Chondrocyte (in vitro differentiated cells): ENCODE results near the gene RASA1. TPM values are rescaled to one million over a fixed set of nuclear protein-coding genes. Genes with fewer than 3 reads are reported as not detected.

Experiments used
- DNase-seq: peaks from one replicate; pipeline ENCODE4 v3.0.0; 2021; ENCODE audit warnings: mixed read lengths, low spot score
- H3K27ac Mint-ChIP-seq: one replicate; pipeline ENCODE4 v1.8.0; 2021; ENCODE audit warnings: mild to moderate bottlenecking, moderate library complexity, mixed read lengths; ENCODE audit not compliant: unreplicated experiment
- H3K27me3 Mint-ChIP-seq: 2 replicates; pipeline ENCODE4 v1.8.0; 2021; ENCODE audit warnings: low read depth, mixed read lengths
- H3K36me3 Mint-ChIP-seq: 2 replicates; pipeline ENCODE4 v1.8.0; 2021; ENCODE audit warnings: low read depth, mixed read lengths
- H3K4me1 Mint-ChIP-seq: 2 replicates; pipeline ENCODE4 v1.8.0; 2021; ENCODE audit warnings: low read depth, mild to moderate bottlenecking, mixed read lengths
- H3K4me3 Mint-ChIP-seq: one replicate; pipeline ENCODE4 v1.8.0; 2021; ENCODE audit warnings: mild to moderate bottlenecking, moderate library complexity, mixed read lengths; ENCODE audit not compliant: unreplicated experiment
- H3K9me3 Mint-ChIP-seq: 2 replicates; pipeline ENCODE4 v1.8.0; 2021; ENCODE audit warnings: low read depth, mixed read lengths
- total RNA-seq: library from RNA; stranded (reverse); gene quantifications from 3 replicates; pipeline ENCODE4 v1.2.1, GENCODE V29; 2021
- TF ChIP-seq, protein P1 (sequence below): fragments of 200-600 bp; sonication (generic); IDR thresholded peaks from 2 replicates; pipeline ENCODE4 v1.5.0; 2021; ENCODE audit warnings: antibody characterized with exemption, mild to moderate bottlenecking, moderate library complexity

RASA1 gene
- total RNA-seq, 1 donor from 2014 or later: 38.3 TPM

DNA sequence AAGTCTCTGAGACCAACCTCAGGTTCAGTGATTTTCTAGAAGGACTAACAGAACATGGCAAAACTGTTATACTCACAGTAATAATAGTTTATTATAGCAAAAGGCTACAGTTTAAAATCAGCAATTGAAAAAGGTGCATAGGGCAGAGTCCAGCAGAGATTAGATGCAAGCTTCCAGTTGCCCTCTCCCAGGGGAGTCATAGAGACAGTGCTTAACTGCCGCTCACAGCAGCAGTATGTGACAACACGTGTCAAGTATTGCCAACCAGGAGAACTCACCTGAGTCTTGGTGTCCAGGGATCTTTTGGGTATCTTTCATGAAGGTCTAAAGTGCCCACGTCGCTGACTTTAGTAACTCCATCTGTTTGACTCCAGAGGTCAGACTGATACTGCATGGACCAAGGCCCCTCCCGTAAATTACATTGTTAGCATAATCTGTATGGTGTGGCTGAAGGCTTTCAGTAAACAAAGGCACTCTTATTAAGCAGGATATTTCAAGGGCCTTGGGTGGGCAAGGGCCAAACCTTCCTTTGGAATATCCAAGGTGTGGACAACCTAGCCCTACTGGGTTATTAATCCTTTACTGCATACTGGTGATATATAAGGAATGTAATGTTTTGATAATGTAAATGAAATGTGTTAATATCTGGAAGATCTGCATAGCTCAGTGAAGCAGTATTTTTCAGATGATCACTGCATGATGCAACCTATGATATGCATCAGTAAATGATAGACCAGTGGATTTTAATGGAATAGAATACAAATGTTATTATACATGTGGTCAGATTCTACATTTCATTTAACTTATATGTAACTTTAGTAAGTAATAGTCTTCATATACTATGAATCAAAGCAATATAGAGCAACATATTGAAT lies 44.0 kb downstream of the RASA1 start:
- TF ChIP-seq, protein P1, sequence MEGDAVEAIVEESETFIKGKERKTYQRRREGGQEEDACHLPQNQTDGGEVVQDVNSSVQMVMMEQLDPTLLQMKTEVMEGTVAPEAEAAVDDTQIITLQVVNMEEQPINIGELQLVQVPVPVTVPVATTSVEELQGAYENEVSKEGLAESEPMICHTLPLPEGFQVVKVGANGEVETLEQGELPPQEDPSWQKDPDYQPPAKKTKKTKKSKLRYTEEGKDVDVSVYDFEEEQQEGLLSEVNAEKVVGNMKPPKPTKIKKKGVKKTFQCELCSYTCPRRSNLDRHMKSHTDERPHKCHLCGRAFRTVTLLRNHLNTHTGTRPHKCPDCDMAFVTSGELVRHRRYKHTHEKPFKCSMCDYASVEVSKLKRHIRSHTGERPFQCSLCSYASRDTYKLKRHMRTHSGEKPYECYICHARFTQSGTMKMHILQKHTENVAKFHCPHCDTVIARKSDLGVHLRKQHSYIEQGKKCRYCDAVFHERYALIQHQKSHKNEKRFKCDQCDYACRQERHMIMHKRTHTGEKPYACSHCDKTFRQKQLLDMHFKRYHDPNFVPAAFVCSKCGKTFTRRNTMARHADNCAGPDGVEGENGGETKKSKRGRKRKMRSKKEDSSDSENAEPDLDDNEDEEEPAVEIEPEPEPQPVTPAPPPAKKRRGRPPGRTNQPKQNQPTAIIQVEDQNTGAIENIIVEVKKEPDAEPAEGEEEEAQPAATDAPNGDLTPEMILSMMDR: no peak
- no peak for DNase-seq
- no peak overlapping the region for H3K4me3 Mint-ChIP-seq
- peak overlapping the region; percentile 37 for H3K27ac Mint-ChIP-seq
- H3K36me3 Mint-ChIP-seq: peaks cover 5% of the 10 kb centered on the region
- no peaks in the 10 kb centered on the region for H3K9me3 Mint-ChIP-seq
- H3K27me3 Mint-ChIP-seq: no peaks in the 10 kb centered on the region
- peaks cover 39% of the 10 kb centered on the region for H3K4me1 Mint-ChIP-seq

DNA sequence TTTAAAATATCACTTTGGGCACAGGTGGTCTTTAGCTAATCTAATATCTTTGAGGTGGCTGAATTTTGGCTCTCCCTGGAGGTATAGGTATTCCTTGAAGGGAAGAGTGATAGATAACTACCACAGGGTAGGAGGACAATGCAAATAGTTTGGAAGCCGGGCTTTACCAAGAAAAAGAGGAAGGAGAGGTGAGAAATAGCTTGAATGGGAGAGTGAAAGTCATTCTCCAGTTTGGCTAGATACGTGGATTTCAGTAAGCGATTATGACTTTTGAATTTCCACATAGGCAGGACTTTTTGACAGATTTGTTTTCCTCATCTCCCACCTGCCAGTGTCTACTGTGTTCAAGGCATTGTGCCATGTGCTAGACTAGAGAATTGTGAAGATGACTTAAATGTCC lies 45.5 kb downstream of the RASA1 start:
- TF ChIP-seq, protein P1: no peak
- DNase-seq: no peak
- no peak overlapping the region for H3K4me3 Mint-ChIP-seq
- no peaks in the 10 kb centered on the region for H3K27me3 Mint-ChIP-seq
- no peak overlapping the region for H3K27ac Mint-ChIP-seq
- H3K9me3 Mint-ChIP-seq: no peaks in the 10 kb centered on the region
- peaks cover 38% of the 10 kb centered on the region for H3K4me1 Mint-ChIP-seq
- H3K36me3 Mint-ChIP-seq: peaks cover 1% of the 10 kb centered on the region

DNA sequence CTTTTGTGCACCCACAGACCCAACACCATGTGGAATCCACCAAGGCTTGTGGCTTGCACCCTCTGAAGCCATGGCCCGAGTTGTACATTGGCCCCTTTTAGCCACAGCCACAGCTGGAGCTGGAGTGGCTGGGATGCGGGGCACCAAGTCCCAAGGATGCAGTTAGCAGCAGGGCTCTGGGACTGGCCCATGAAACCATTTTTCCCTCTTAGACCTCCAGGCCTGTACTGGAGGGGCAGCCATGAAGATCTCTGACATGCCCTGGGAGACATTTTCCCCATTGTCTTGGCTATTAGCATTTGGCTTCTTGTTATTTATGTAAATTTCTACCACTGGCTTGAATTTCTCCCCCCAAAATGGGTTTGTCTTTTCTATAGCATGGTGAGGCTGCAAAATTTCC lies 51.8 kb downstream of the RASA1 start:
- Mint-ChIP-seq H3K27me3 (no peaks in the 10 kb centered on the region), H3K4me1 (peaks cover 11% of the 10 kb centered on the region), H3K36me3 (peaks cover 3% of the 10 kb centered on the region), H3K27ac (no peak overlapping the region), H3K9me3 (no peaks in the 10 kb centered on the region), H3K4me3 (no peak overlapping the region)
- TF ChIP-seq, protein P1: no peak
- no peak for DNase-seq

DNA sequence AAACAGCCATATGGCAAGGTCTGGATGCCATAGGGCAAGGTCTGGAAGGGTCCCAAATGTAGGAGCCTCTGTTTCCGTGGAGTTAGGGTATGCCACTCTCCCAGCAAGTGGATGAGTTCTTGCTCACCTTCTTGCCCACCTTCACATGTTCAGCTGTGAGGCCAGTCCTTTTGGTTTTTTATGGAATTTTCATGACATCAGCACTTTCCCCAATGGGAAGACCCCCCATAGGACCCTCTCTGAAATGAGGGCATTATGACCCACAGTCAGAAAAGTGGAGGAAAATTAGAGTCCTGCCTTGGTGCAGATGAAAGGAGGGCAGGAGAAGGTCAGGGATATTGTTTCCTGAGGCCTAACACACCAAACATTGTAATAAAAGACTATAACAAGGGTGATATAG lies 53.9 kb downstream of the RASA1 start:
- Mint-ChIP-seq H3K27me3 (no peaks in the 10 kb centered on the region), H3K9me3 (no peaks in the 10 kb centered on the region), H3K4me1 (peaks cover 17% of the 10 kb centered on the region), H3K27ac (no peak overlapping the region), H3K36me3 (peaks cover 3% of the 10 kb centered on the region), H3K4me3 (no peak overlapping the region)
- TF ChIP-seq, protein P1: no peak
- DNase-seq: no peak

DNA sequence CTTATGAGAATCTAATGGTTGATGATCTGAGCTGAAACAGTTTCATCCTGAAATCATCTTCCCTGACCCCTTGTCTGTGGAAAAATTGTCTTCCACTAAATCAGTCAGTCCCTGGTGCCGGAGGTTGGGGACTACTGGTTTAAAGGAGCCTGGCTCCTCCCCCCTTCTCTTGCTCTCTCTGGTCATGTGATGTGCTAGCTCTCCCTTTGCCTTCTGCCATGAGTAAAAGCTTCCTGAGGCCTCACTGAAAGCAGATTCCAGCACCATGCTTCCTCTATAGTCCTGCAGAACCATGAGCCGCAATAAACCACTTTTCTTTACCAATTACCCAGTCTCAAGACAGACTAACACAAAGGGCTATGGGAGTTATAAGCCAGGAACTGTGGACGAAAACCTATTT lies 54.7 kb downstream of the RASA1 start:
- Mint-ChIP-seq H3K4me1 (peaks cover 16% of the 10 kb centered on the region), H3K9me3 (no peaks in the 10 kb centered on the region), H3K4me3 (no peak overlapping the region), H3K27ac (no peak overlapping the region), H3K36me3 (peaks cover 3% of the 10 kb centered on the region), H3K27me3 (no peaks in the 10 kb centered on the region)
- no peak for DNase-seq
- TF ChIP-seq, protein P1: no peak
